Measurements from ENCODE around the gene HHIP. TPM values are rescaled to one million over a fixed set of nuclear protein-coding genes. Genes with fewer than 3 reads are reported as not detected.
"Not testable (repeated sequence)": the region's sequence is repeated elsewhere in the genome, so short reads cannot be mapped to it uniquely, and the experiment has no call there.

The HHIP gene
- total RNA-seq, 1 experiment from 2014 or later, result not detected

DNA sequence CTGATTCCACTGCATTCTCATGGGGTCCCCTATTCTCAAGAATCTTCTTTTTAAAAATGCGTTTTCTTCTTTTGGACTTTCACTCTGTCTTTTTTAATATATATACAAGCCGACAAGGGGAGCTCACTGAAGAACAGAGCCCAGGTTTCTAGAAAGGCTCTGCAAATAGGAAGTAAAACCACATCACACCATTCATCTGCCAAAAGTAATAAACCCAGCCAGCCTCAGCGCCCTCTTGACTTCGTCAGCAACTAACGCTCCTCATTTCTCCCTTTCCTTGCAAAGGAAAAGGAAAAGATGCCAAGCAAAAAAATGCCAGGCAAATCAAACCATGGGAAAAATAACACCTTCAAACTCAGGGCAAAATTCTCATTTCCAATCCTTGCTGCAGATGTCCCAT is 136.4 kb downstream of the HHIP start:
- H3K4me3 ChIP-seq, result no peak overlapping the region
- no peaks in the 10 kb centered on the region for H3K36me3 ChIP-seq
- no peaks in the 10 kb centered on the region for H3K27me3 ChIP-seq
- DNase-seq, result peak; percentile 8
- H3K9me3 ChIP-seq, result no peaks in the 10 kb centered on the region

DNA sequence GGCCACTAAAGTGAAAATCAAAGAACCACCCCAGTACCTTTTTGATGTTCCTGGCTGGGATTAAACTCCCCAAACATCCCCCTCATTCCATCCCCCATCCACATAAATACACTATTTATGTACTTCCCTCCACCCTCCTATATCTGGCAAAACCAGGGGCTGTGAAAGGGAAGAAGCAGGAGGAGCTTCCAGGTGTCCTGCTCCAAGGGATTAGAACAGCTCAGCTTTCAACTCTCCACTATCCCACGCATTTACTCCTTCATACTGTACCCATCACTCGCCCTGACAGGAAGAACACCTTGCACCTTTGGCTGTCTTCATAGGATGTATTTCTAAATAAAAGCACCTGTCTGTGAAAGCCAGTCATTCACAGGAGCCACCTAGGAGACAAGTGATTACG is 140.0 kb downstream of the HHIP start:
- no peak for DNase-seq
- H3K9me3 ChIP-seq, result no peaks in the 10 kb centered on the region
- no peaks in the 10 kb centered on the region for H3K27me3 ChIP-seq
- H3K36me3 ChIP-seq, result no peaks in the 10 kb centered on the region
- no peak overlapping the region for H3K4me3 ChIP-seq

DNA sequence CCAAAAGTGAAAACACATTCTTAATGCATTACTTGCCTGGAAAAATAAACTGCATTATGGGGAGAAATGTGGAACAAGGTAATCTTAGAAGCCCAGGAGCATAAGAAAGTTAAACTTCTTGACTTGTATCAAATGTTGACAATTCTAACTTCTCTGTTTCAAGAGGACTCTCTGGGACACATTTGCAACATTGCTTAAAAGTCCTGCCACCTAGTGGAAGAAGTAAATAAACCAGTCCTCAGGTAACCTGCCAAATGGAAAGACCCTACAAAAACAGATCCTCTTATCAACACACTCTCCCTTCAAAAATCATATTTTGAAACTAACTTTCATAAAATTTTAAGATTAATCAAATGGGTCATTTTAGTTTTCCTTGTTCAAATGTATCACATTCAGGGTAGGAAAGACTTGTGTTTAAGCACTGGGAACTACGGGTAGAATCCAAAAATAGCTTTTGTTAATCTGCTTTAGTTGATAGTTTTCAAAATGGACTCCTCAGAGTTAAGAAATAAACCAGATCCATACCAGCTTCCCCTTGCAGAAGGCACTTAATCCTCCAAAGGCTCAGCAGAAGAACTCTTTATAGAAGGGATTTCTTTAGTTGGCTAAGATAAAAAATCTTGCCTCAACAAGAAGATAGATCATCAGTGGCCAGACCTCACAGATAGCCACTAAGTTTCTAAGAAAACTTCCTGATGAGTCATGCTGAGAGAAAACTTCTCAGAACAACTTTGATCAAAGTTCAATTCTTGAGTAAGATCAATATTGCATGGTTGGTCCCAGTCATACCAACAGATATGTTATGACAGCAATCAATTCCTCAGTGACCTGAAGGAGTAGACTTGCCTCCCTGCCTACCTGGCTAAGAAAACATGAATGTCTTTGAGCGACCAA is 141.7 kb downstream of the HHIP start:
- Histone ChIP-seq H3K27me3 (no peaks in the 10 kb centered on the region), H3K36me3 (no peaks in the 10 kb centered on the region), H3K4me3 (no peak overlapping the region), H3K9me3 (no peaks in the 10 kb centered on the region)
- no peak for DNase-seq

DNA sequence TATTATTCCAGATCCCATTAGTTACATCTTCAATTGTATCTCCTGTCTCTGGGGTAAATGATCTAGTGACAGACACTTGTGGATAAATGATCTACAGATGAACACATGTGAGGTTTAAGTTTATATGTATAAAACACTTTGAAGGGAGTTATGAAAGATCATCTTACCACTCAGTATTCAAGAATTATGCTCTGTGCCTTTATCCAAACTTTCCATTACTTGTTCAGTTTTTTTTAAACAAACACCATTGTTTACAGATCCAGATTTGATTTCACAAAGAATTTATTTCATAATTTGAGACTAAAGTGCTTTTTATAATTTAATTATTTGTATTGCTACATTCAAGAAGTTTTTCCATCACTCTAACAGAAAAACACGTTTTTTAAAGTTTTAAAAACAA is 142.5 kb downstream of the HHIP start:
- DNase-seq, result no peak
- H3K4me3 ChIP-seq, result no peak overlapping the region
- H3K27me3 ChIP-seq, result no peaks in the 10 kb centered on the region
- H3K36me3 ChIP-seq, result no peaks in the 10 kb centered on the region
- H3K9me3 ChIP-seq, result no peaks in the 10 kb centered on the region

GRCh38 chr4:144791933-144792332 is 146.0 kb downstream of the HHIP start:
- H3K36me3 ChIP-seq, H3K4me3 ChIP-seq, H3K9me3 ChIP-seq, H3K27me3 ChIP-seq, DNase-seq: not testable (repeated sequence)

Measured in MG63 (cell line).